ENCODE measurements around the gene GMCL1.

Gene GMCL1

DNA sequence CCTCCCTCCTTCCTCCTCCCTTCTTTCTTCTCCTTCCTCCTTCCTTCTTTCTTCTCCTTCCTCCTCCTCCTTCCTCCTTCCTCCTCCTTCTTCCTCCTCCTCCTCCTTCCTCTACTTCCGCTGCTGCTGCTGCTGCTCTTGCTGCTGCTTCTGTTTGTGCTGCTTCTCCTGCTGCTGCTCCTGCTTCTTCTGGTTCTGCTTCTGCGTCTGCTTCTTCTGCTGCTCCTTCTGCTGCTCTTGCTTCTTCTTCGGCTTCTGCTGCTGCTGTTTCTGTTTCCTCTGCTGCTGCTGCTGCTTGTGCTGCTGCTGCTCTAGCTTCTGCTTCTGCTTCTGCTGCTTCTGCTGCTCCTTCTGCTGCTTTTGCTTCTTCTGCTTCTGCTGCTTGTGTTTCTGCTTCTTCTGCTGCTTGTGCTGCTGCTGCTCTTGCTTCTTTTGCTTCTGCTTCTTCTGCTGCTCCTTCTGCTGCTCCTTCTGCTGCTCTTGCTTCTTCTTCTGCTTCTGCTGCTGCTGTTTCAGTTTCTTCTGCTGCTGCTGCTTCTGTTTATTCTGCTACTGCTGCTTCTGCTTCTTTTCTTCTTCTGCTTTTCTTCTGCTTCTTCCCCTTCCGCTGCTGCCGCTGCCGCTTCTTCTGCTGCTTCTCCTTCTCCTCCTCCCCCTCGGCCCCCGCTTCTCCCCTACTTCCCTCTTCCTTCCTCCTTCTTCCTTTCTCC lies 72.9 kb downstream of the GMCL1 start:
- TF ChIP-seq JUND (IDR thresholded peaks at IDR 0.05; ENCODE audit: low read depth), result no peak
- DNase-seq (ENCODE audit: low read depth in 1 of 2, low spot score in 1 of 2), result peak in 1 of 2 experiments; percentile 1
- in situ Hi-C loops (cut with HindIII; ENCODE audit: low pct_unique_long_range_greater_than_20kb, low sequenced_read_pairs), result no loop called here

DNA sequence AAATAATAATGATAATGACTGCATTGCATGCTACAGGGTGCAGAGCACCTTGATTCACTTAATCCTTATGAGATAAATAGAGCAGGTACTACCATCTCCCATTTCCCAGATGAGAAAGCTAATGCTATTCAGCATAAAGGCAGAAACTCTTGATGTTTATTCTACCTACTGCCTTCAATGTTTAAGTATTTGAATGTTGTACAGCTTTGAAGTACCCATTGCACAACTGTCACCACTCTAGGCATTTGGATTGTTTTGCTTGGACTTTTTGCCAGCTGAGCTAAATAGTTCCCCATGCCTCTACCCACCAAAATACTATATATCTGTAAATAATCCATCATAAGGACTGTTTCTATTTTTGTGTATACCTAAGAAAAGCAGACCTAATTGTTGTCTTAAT lies 77.8 kb downstream of the GMCL1 start:
- in situ Hi-C loops (cut with HindIII; ENCODE audit: low pct_unique_long_range_greater_than_20kb, low sequenced_read_pairs), result no loop called here
- no peak for TF ChIP-seq JUND (IDR thresholded peaks at IDR 0.05; ENCODE audit: low read depth)
- no peak for DNase-seq (ENCODE audit: low read depth in 1 of 2, low spot score in 1 of 2)

DNA sequence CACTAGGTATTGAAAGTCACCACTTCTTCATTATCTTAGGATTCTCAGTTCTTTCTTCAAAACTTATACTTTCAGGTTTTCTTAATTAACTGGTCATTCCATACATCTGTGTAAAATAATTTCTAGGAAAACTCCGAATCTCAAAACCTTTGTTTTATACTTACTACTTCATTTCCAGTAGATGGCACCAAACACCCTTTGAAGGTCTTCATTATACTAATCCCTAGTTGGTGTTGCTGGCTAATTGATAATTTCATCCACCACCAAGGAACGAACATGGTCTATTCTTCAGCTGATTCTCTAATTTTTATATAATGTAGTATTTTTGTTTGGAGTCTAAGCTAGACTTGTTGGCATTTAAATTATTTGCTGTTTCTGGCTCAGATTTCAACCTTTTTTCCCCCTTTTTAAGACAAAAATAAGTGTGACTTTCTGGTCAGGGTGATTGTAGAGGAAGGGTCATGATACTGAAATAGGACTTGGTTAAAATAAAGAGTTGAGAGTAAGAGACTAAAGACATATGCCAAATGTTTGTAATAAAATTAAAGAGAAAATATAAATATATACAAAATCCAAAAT lies 82.6 kb downstream of the GMCL1 start:
- in situ Hi-C loops (cut with HindIII; ENCODE audit: low pct_unique_long_range_greater_than_20kb, low sequenced_read_pairs), result no loop called here
- DNase-seq (ENCODE audit: low read depth in 1 of 2, low spot score in 1 of 2), result peak in 1 of 2 experiments; percentile 52
- TF ChIP-seq JUND (IDR thresholded peaks at IDR 0.05; ENCODE audit: low read depth), result no peak

DNA sequence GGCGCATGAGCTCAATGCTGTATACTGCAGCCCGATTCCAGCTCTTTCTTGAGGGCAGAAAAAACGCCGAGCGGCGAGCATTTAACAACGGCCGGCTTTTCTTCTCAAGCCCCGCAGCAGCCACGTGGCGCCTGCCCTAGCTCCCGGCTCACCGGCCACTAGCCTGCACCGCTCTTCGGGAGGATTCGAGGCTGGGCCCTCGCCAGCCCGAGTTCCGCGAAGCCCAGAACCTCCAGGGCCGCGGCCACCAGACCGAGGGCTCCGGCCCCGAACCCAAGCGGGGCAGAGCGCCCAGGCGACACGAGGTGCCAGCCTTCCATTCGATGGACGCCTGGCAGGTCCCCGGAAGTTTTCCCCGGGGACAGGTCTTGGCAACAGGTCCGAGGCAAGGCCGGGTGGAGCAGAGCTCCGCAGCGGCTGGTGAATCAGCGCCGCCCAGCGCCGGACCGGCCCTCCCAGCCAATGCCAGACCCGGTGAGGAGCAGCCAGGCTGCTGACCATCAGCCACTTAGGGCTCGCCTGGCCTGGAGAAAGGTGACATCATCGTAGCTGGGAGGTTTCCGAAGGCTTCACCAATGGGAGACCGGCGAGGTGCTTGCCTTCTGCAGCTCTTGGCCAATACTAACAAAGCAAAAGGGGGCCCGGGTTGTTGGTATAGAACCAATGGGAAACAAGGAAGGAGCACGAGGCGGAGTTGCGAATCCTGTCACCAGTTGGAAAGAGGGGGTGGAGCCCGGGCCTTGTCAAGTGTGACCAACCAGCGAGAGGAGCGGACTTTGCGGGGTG lies 84.9 kb downstream of the GMCL1 start:
- TF ChIP-seq JUND (IDR thresholded peaks at IDR 0.05; ENCODE audit: low read depth), result no peak
- in situ Hi-C loops (cut with HindIII; ENCODE audit: low pct_unique_long_range_greater_than_20kb, low sequenced_read_pairs), result no loop called here
- peak; percentile 93 to 100 for DNase-seq (ENCODE audit: low read depth in 1 of 2, low spot score in 1 of 2)

DNA sequence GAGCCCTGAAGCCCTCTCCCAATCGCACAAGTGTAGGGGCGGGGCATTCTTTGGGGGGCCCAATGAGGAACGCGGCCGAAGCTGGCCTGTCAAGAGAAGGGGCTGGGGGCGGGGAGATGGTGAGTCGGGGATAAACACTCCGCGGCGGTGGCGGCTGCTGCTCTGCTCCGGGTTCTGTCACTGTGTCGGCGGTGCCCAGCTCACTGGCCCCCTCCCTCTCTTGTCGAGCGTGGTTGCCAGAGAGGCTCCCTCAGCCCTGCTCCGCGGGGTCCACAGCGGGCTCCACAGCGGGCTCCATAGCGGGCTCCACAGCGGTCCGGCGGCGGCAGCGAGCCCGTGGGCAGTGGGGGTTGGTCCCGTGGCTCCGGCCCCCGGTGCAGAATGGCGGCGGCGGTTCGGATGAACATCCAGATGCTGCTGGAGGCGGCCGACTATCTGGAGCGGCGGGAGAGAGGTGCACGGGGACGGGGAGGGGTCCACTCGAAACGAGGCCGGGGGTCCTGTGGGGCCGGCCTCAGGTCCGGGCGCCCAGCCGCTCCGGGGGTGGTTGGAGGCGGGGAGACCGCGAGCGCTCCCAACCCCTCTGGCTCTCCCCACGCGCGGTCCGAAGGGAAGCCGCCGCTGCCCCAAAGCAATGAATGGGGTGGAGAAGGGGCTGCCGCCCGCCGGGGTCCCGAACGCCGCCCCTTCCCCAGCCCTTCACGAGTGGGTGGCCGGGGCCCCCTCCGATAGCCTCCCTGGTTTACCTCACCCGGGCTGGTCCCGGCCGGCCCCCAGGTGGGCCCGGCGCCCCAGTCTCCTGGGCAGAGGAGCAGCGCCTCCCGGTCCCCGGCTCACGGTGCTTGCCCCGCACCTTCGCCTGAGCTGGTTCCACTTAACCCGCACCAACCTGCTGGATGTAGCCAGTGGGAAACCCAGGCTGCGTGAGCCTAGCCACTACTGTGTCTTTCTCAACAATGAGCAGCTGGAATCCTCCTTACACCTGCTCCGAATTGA lies 85.8 kb downstream of the GMCL1 start, which contains the start of gene MXD1:
Gene MXD1 (plus strand): TSS at position 160 of the 996 bp plus-strand sequence. CDS start 222 bp downstream, at position 382.
- no peak for TF ChIP-seq JUND (IDR thresholded peaks at IDR 0.05; ENCODE audit: low read depth)
- DNase-seq (ENCODE audit: low read depth in 1 of 2, low spot score in 1 of 2), result peak in 1 of 2 experiments; percentile 13
- in situ Hi-C loops (cut with HindIII; ENCODE audit: low pct_unique_long_range_greater_than_20kb, low sequenced_read_pairs), result no loop called here

DNA sequence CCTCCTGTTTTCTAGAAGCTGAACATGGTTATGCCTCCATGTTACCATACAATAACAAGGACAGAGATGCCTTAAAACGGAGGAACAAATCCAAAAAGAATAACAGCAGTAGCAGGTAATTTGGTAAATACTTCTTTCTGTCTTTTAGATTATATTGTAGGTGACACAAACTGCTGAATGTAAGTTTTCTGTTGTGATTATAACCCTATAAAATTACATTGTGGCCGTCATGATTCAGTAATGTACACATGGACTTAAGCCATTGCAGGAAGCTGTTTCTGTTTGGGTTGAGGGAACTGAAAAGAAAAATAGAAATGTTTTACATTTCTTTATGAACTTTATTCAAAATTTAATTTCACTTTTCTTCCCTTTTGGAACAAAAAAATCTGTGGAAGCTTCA lies 86.6 kb downstream of the GMCL1 start:
- no peak for TF ChIP-seq JUND (IDR thresholded peaks at IDR 0.05; ENCODE audit: low read depth)
- in situ Hi-C loops (cut with HindIII; ENCODE audit: low pct_unique_long_range_greater_than_20kb, low sequenced_read_pairs), result no loop called here
- no peak for DNase-seq (ENCODE audit: low read depth in 1 of 2, low spot score in 1 of 2)

DNA sequence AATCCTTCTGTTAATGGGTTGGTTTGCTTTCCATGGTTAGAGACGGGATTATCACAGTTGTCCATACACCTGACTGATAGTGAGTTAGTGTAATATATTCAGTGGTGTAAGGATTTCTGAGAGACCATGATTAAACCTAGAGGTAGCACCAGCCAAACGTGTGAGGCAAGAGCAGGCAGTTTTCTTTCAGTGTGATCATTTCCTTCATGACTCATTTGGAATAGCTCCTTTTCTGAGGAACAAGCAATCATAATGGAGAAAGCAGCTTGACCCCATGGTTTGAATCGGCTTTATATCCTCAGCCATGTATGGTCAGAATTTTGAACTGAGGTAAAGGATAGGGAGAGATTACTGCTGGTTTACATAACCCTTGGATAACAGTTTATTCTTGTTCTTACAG lies 88.4 kb downstream of the GMCL1 start:
- in situ Hi-C loops (cut with HindIII; ENCODE audit: low pct_unique_long_range_greater_than_20kb, low sequenced_read_pairs), result no loop called here
- DNase-seq (ENCODE audit: low read depth in 1 of 2, low spot score in 1 of 2), result no peak
- no peak for TF ChIP-seq JUND (IDR thresholded peaks at IDR 0.05; ENCODE audit: low read depth)

DNA sequence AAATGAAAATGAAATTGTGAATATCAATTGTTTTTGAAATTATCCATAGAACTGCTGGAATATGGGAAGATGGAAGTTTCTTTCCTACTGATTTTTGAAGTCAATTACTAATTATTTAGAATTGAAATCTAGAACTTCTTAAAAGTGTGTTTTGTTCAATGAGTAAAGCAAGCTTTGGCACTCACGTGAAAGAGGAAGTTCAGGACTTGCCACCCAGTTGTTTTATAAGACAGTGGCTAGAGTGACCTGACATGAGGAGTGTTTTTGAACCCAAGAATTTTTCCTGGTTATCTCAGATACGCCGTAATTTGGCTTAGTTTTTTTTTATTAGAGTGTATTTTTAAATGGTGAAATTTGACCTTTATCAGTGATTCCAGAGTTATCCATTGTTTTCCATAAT lies 88.9 kb downstream of the GMCL1 start:
- in situ Hi-C loops (cut with HindIII; ENCODE audit: low pct_unique_long_range_greater_than_20kb, low sequenced_read_pairs), result no loop called here
- no peak for TF ChIP-seq JUND (IDR thresholded peaks at IDR 0.05; ENCODE audit: low read depth)
- DNase-seq (ENCODE audit: low read depth in 1 of 2, low spot score in 1 of 2), result no peak

DNA sequence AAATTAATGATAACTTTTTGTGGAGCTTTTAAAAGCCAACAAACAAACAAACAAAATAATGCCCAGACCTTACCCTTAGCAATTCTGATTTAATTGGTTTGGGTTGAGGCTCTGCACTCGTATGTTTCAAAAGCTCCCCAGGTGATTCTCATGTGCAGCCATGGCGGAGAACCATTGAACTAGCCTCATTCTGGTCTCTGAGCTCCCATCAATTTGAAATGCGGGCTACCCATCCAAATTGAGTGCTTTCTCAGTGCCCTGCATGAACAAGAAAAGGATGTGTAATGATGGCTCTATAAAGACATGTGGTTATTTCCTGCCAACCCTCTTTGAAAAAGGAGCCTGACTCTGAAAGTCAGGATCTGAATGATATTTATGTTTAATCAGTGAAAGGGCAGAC lies 93.7 kb downstream of the GMCL1 start:
- in situ Hi-C loops (cut with HindIII; ENCODE audit: low pct_unique_long_range_greater_than_20kb, low sequenced_read_pairs), result no loop called here
- DNase-seq (ENCODE audit: low read depth in 1 of 2, low spot score in 1 of 2), result no peak
- no peak for TF ChIP-seq JUND (IDR thresholded peaks at IDR 0.05; ENCODE audit: low read depth)

DNA sequence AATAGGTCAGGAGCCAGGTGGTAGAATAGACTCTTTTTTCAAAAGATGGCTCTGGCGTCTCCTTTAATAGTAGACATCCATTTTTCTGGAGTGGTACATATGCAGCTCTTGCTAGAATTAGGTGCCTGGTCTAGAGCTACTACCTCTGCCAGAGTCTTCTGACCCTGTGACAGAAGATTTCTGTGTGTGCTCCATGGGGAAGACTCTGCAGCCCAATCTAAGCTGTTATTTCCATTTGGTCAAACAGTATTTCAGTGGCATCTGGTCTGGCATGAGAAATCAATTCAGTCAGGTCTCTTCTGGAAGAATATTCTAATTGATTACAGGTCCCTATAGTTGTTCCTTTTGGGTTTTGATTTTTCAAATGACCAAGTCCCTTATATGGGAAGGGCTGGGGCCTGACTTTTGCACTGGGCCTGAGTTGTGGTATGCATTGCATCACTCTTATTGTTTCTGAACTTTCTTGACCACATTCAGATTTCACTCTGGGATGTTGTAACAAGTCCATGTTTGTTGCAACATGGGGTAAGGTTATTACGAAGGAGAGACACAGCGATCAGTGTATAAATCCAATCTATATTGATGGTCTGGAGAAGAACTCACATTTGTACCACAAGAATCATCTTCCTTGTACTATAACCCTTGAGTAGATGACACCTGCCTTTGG lies 97.5 kb downstream of the GMCL1 start:
- DNase-seq (ENCODE audit: low read depth in 1 of 2, low spot score in 1 of 2), result no peak
- TF ChIP-seq JUND (IDR thresholded peaks at IDR 0.05; ENCODE audit: low read depth), result no peak
- in situ Hi-C loops (cut with HindIII; ENCODE audit: low pct_unique_long_range_greater_than_20kb, low sequenced_read_pairs), result no loop called here

All from T47D (cell line).